Measurements from ENCODE around the gene NEU2.
"Not testable (repeated sequence)": the region's sequence is repeated elsewhere in the genome, so short reads cannot be mapped to it uniquely, and the experiment has no call there.

The NEU2 gene

DNA sequence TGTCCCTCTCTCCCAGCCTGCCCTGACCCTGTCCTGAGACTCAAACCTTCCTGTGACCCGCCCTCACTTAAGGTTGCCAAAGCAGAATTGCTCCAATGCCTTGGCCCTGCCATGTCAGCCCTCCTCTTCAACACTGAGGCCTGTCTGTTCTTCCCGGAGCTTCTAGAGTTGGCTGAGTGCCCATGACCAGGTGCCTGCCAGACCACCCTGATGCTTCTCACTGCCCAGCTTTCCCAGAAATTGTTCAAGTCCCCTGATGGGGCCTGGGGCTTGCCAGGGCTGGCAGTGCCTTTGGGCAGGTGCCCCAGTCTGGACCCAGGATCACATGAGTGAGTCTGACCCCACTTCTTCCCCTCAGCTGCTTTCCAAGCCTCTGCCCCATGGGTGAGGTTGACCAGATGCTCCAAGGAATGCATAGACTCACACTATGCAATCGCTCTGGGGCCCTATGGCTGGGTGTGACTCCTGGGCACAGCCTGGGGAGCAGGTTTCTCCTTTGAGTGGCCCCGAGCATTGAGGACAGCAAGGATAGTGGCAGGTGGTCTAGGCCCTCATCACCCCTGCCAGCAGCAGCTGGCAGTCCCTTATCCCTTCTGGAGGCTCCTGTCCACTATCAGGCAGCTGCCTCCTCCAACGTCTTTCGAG lies 24.6 kb downstream of the NEU2 start:
- no peak for DNase-seq (ENCODE audit: low read depth)

GRCh38 chr2:233058717-233059546 lies 26.5 kb downstream of the NEU2 start:
- no peak for DNase-seq (ENCODE audit: low read depth)

GRCh38 chr2:233059547-233059796 lies 27.0 kb downstream of the NEU2 start:
- no peak for DNase-seq (ENCODE audit: low read depth)

DNA sequence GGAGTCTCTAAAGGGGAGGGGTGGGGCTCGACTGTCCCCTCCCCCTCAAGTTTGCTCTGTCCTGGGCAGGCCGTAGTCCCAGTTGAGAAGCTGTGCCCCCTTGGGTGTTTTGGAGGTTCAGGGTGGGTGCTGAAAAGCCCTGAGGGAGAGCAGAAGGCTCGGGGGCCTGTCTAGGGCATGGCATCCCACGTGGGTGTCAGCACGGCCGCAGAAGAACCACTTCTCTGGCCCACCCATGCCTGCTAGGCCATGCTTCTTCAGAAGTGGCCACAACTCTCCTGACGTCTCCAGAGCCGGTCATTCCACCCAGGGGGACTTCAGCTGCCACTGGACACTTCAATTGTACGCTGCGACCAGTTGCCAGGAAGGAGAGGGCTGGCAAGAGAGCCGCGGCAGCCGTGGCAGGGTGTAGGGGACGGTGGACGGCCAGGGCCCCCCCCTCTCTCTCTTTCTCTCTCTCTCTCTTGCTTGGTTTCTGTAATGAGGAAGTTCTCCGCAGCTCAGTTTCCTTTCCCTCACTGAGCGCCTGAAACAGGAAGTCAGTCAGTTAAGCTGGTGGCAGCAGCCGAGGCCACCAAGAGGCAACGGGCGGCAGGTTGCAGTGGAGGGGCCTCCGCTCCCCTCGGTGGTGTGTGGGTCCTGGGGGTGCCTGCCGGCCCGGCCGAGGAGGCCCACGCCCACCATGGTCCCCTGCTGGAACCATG lies 27.5 kb downstream of the NEU2 start, which contains the start of gene INPP5D:
Gene INPP5D (plus strand): TSS at position 546 of the 704 bp plus-strand sequence. CDS start 137 bp downstream, at position 683.
- peak; percentile 65 for DNase-seq (ENCODE audit: low read depth)

DNA sequence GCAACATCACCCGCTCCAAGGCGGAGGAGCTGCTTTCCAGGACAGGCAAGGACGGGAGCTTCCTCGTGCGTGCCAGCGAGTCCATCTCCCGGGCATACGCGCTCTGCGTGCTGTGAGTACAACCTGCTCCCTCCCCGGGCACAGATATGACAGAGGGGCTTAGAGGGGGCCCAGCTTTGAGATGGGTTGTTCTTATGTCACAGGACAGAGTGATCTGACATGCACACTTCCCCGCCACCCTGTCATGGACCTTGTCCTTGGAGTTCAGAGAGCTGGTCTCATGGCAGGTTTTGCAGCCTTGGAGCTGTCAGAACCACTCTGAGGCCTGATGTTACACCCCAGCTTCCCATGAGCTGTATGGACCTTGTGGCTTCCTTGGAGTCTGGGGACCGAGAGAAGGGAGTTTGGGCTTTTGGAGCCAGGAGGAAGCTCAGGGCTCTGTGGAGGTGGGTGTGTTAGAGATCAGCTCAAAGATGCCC lies 28.1 kb downstream of the NEU2 start:
- no peak for DNase-seq (ENCODE audit: low read depth)

- no peak for DNase-seq (ENCODE audit: low read depth)
Observed at GRCh38 chr2:233060980-233061590, 28.6 kb downstream of the NEU2 start.

- DNase-seq (ENCODE audit: low read depth), result no peak
Observed at GRCh38 chr2:233061591-233062450, 29.3 kb downstream of the NEU2 start.

DNA sequence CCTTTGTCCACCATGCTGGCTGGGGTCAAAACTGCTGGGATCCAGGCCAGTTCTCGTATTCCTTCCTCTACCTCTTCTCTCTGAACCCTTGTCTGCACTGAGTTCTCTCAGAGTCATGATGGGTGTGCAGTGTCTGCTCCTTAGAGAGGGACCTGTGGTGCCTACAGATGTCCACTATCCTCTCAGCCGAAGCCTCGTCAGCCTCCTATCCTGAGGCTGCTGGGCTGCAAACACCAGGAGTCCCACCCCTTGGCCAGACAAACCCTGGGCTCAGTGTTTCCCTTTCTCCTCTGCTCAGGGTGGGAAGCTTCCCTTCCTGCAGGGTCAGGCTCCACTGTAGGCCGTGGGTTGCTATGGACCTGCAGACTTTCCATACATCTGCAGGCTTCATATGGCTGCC lies 30.0 kb downstream of the NEU2 start:
- DNase-seq (ENCODE audit: low read depth), result no peak

GRCh38 chr2:233062946-233063268 lies 30.4 kb downstream of the NEU2 start:
- no peak for DNase-seq (ENCODE audit: low read depth)

DNA sequence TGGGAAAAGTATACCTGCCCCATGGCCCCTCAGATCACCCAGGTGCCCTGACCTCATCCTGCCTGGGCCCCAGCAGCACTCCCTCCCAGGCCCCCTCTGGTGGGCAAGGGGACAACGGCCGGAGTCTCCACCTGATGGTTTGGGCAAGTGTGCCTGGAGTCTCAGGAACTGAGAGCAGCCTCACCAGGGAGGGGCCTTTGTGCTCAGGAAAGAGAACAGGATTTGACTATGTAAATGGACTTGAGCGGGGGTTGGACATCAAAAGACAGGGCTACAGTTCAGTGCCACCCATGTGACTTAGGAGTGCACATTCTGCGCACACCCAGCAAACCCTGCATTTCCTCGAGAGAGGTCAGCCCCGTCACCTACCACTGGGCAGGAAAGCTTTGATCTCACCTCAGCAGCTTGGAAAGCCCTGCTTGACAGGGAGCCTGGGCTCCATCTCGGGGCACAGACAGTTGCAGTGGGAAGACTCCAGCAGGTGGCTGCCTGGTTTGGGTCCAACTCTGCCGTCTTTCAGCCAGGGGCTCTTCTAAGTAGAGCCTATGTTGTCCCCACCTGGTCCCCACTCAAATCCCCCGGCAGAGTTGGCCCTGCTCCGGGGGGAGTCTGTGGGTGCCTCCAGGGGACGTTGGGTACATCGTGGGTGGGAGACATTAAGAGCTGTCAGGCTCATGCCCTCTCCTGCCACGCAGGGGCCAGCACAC lies 30.9 kb downstream of the NEU2 start:
- no peak for DNase-seq (ENCODE audit: low read depth)

- DNase-seq (ENCODE audit: low read depth), result no peak
Observed at GRCh38 chr2:233063976-233064411, 31.5 kb downstream of the NEU2 start.

GRCh38 chr2:233064530-233065199 lies 32.2 kb downstream of the NEU2 start:
- DNase-seq (ENCODE audit: low read depth), result no peak

- not testable (repeated sequence) for DNase-seq (ENCODE audit: low read depth)
Observed at GRCh38 chr2:233065200-233065589, 32.7 kb downstream of the NEU2 start.

- no peak for DNase-seq (ENCODE audit: low read depth)
Observed at GRCh38 chr2:233065954-233066470, 33.5 kb downstream of the NEU2 start.

GRCh38 chr2:233068762-233069418 lies 36.4 kb downstream of the NEU2 start:
- DNase-seq (ENCODE audit: low read depth), result no peak

DNA sequence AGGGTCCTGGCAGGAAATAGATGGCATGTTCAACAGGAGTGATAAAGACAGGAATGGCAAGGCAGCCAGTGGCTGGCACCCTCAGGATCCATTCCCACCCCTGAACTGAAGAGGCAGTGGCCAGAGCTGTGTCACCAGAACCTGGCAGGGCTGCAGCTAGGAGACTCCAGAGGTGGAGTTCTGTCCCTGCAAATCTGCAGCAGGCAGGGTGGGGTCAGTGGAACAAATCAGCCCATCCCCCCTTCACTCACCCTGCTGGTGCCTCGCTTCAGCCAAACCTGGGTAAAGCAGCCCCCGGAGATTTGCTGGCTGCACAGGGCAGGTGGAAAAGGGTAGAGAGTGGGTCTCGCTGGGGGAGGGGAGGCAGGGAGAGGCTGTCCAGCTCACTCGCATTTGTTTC lies 40.4 kb downstream of the NEU2 start:
- no peak for DNase-seq (ENCODE audit: low read depth)

- no peak for DNase-seq (ENCODE audit: low read depth)
Observed at GRCh38 chr2:233074106-233074505, 41.6 kb downstream of the NEU2 start.

GRCh38 chr2:233075141-233075965 lies 42.9 kb downstream of the NEU2 start:
- DNase-seq (ENCODE audit: low read depth), result no peak

DNA sequence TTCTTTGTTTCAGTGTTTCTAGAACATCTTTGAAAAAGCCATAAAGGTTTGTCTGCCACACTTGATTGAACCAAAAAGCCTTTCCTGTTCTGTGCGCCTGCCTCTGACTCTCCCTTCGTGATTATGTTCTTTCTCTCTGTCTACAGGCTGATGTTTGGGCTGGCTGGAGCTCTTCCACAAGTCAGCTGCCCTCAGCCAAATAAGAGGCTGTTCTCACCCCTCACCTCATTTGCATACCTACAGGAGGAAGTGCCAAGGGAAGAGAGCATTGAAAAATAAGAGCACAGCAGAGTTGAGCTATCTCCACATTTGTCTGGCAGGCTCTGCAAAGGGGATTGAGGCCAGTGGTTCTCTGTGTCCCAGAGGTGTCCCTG lies 43.5 kb downstream of the NEU2 start:
- DNase-seq (ENCODE audit: low read depth), result no peak

All from T-helper 22 cell (primary cell).